ENCODE results near the gene SH3PXD2A. TPM values are rescaled to one million over a fixed set of nuclear protein-coding genes. Genes with fewer than 3 reads are reported as not detected.

SH3PXD2A gene
- total RNA-seq, 1 donor from 2014 or later, result 17.3 TPM

GRCh38 chr10:103605359-103606096 is 249.8 kb downstream of the SH3PXD2A start:
- peaks cover 10% of the 10 kb centered on the region for H3K36me3 ChIP-seq (ENCODE audit: insufficient read depth, low read length)
- Mint-ChIP-seq H3K4me1 (ENCODE audit: low read depth, unreplicated experiment) (no peaks in the 10 kb centered on the region), H3K36me3 (ENCODE audit: low read depth, unreplicated experiment) (peaks cover 35% of the 10 kb centered on the region), H3K9me3 (ENCODE audit: unreplicated experiment) (no peaks in the 10 kb centered on the region), H3K27ac (ENCODE audit: unreplicated experiment) (no peak overlapping the region), H3K27me3 (ENCODE audit: low read depth, unreplicated experiment) (peaks cover 2% of the 10 kb centered on the region), H3K4me3 (ENCODE audit: unreplicated experiment) (no peak overlapping the region)
- H4K20me1 ChIP-seq (ENCODE audit: insufficient read depth, low read length), result no peaks in the 10 kb centered on the region
- H2AFZ ChIP-seq (ENCODE audit: low read depth, low read length), result no peak overlapping the region
- FAIRE-seq (no peak), DNase-seq (ENCODE audit: low read depth) (peak; percentile 15)
- no peak overlapping the region for H3K4me2 ChIP-seq (ENCODE audit: low read length)
- H3K4me3 ChIP-seq (ENCODE audit: insufficient read depth, low read depth, low read length), result no peak overlapping the region
- no peaks in the 10 kb centered on the region for H3K9me3 ChIP-seq (ENCODE audit: insufficient read depth, low read depth, low read length)
- H3K27me3 ChIP-seq (ENCODE audit: insufficient read depth, low read length), result no peaks in the 10 kb centered on the region
- no peaks in the 10 kb centered on the region for H3K79me2 ChIP-seq (ENCODE audit: insufficient read depth, low read length)
- TF ChIP-seq EZH2 (IDR thresholded peaks at IDR 0.05; ENCODE audit: insufficient read depth, low read length) (no peak), CTCF (IDR thresholded peaks at IDR 0.05; ENCODE audit: insufficient read depth, low read depth, low read length) (peak; percentile 53)
- H3K4me1 ChIP-seq (ENCODE audit: insufficient read depth, low read length), result no peaks in the 10 kb centered on the region
- H3K9ac ChIP-seq (ENCODE audit: low read length), result no peak overlapping the region
- H3K27ac ChIP-seq (ENCODE audit: low read depth, low read length), result no peak overlapping the region

GRCh38 chr10:103603382-103603781 is 252.0 kb downstream of the SH3PXD2A start:
- H3K9me3 ChIP-seq (ENCODE audit: insufficient read depth, low read depth, low read length), result no peaks in the 10 kb centered on the region
- Mint-ChIP-seq H3K27ac (ENCODE audit: unreplicated experiment) (no peak overlapping the region), H3K36me3 (ENCODE audit: low read depth, unreplicated experiment) (peaks cover 29% of the 10 kb centered on the region), H3K4me1 (ENCODE audit: low read depth, unreplicated experiment) (peaks cover 4% of the 10 kb centered on the region), H3K4me3 (ENCODE audit: unreplicated experiment) (no peak overlapping the region), H3K27me3 (ENCODE audit: low read depth, unreplicated experiment) (peaks cover 2% of the 10 kb centered on the region), H3K9me3 (ENCODE audit: unreplicated experiment) (no peaks in the 10 kb centered on the region)
- no peaks in the 10 kb centered on the region for H3K79me2 ChIP-seq (ENCODE audit: insufficient read depth, low read length)
- DNase-seq (ENCODE audit: low read depth) (no peak), FAIRE-seq (no peak)
- no peak overlapping the region for H3K4me2 ChIP-seq (ENCODE audit: low read length)
- no peaks in the 10 kb centered on the region for H3K27me3 ChIP-seq (ENCODE audit: insufficient read depth, low read length)
- no peak for TF ChIP-seq EZH2 (IDR thresholded peaks at IDR 0.05; ENCODE audit: insufficient read depth, low read length)
- TF ChIP-seq CTCF (IDR thresholded peaks at IDR 0.05; ENCODE audit: insufficient read depth, low read depth, low read length), result no peak
- peaks cover 4% of the 10 kb centered on the region for H4K20me1 ChIP-seq (ENCODE audit: insufficient read depth, low read length)
- H2AFZ ChIP-seq (ENCODE audit: low read depth, low read length), result no peak overlapping the region
- H3K27ac ChIP-seq (ENCODE audit: low read depth, low read length), result no peak overlapping the region
- H3K36me3 ChIP-seq (ENCODE audit: insufficient read depth, low read length), result peaks cover 7% of the 10 kb centered on the region
- no peak overlapping the region for H3K4me3 ChIP-seq (ENCODE audit: insufficient read depth, low read depth, low read length)
- no peaks in the 10 kb centered on the region for H3K4me1 ChIP-seq (ENCODE audit: insufficient read depth, low read length)
- H3K9ac ChIP-seq (ENCODE audit: low read length), result no peak overlapping the region

- FAIRE-seq, result no peak
- peaks cover 7% of the 10 kb centered on the region for H3K36me3 ChIP-seq (ENCODE audit: insufficient read depth, low read length)
- peaks cover 8% of the 10 kb centered on the region for H4K20me1 ChIP-seq (ENCODE audit: insufficient read depth, low read length)
- no peak overlapping the region for H3K4me3 Mint-ChIP-seq (ENCODE audit: unreplicated experiment)
- no peak for DNase-seq (ENCODE audit: low read depth)
- peaks cover 4% of the 10 kb centered on the region for H3K27me3 Mint-ChIP-seq (ENCODE audit: low read depth, unreplicated experiment)
- H3K9me3 ChIP-seq (ENCODE audit: insufficient read depth, low read depth, low read length), result no peaks in the 10 kb centered on the region
- H3K27ac ChIP-seq (ENCODE audit: low read depth, low read length), result no peak overlapping the region
- no peaks in the 10 kb centered on the region for H3K79me2 ChIP-seq (ENCODE audit: insufficient read depth, low read length)
- H3K27me3 ChIP-seq (ENCODE audit: insufficient read depth, low read length), result no peaks in the 10 kb centered on the region
- TF ChIP-seq EZH2 (IDR thresholded peaks at IDR 0.05; ENCODE audit: insufficient read depth, low read length) (no peak), CTCF (IDR thresholded peaks at IDR 0.05; ENCODE audit: insufficient read depth, low read depth, low read length) (no peak)
- H3K4me1 ChIP-seq (ENCODE audit: insufficient read depth, low read length), result no peaks in the 10 kb centered on the region
- H3K4me2 ChIP-seq (ENCODE audit: low read length), result no peak overlapping the region
- no peak overlapping the region for H2AFZ ChIP-seq (ENCODE audit: low read depth, low read length)
- peaks cover 4% of the 10 kb centered on the region for H3K4me1 Mint-ChIP-seq (ENCODE audit: low read depth, unreplicated experiment)
- H3K36me3 Mint-ChIP-seq (ENCODE audit: low read depth, unreplicated experiment), result peaks cover 29% of the 10 kb centered on the region
- no peak overlapping the region for H3K4me3 ChIP-seq (ENCODE audit: insufficient read depth, low read depth, low read length)
- H3K9ac ChIP-seq (ENCODE audit: low read length), result no peak overlapping the region
- no peak overlapping the region for H3K27ac Mint-ChIP-seq (ENCODE audit: unreplicated experiment)
- H3K9me3 Mint-ChIP-seq (ENCODE audit: unreplicated experiment), result no peaks in the 10 kb centered on the region
These were observed 252.6 kb downstream of the SH3PXD2A start for GRCh38 chr10:103602852-103603155.
